ENCODE measurements around the gene MOB3A.

GRCh38 chr19:2121416-2122051 is 25.4 kb upstream of the MOB3A start:
- TF ChIP-seq POLR2A (IDR thresholded peaks at IDR 0.05; ENCODE audit: low read depth, low read length) (no peak), TAF1 (IDR thresholded peaks at IDR 0.05; ENCODE audit: borderline replicate concordance, low read depth, low read length) (no peak)

Data from GM12892 (cell line).